NCI-H1930 (cell line): ENCODE results near the gene CREB5.
A peak's percentile ranks its signal among the peaks of the same experiment; 100 is the strongest.

ENCODE experiments used
- DNase-seq, 2 experiments: peaks; one replicate each; lab custom pipeline; 2025; lab: John Stamatoyannopoulos, UW

The CREB5 gene

DNA sequence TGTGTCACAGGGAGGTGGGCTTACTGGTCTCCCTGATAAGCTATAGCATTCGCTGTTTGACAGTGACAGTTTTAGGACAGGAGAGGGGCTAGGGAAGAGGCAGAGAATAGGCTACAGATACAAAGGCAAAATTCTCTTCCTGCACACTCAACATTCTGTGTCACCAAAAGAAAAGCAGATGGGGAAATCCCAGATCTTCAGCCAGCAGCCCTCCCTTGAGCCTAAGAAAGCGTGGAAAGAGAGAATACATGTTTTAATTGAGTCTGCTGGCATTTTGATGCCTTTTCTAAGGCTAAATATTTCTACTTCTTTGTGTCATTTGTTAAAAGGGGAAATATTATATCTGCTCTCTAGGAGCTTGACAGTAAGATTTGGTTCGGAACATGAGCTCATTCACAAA is 298.8 kb downstream of the CREB5 start:
- DNase-seq: no peak

DNA sequence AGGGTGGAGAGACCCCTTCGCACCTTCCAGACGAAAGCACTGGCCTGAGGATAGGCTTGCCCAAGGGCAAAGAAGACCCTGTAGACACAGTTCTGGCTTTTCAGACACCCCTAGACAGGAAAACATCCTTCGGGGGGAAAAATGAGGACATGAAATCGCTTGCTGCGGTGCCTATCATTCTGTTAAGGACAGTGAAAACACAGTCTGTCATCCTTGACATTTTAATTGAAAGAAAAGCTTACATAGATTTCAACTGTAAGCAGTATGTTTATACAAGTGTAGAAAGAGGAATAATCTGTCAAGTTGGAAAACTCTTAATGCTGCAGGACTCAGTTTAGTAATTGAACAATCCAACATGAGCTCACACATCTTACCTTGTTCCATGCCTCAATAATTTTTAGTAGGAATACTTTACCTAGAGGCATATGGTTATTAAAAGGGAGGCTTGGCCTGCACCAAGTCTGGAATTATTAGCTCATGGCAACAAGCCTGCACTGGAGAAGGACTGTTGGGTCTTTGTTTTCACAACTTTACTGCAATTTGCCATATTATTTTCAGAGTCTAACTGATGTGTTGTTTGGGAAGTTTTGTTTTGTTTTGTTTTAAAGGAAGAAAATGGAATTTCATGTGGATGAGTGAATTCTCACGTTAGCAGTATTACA is 302.3 kb downstream of the CREB5 start:
- no peak for DNase-seq

DNA sequence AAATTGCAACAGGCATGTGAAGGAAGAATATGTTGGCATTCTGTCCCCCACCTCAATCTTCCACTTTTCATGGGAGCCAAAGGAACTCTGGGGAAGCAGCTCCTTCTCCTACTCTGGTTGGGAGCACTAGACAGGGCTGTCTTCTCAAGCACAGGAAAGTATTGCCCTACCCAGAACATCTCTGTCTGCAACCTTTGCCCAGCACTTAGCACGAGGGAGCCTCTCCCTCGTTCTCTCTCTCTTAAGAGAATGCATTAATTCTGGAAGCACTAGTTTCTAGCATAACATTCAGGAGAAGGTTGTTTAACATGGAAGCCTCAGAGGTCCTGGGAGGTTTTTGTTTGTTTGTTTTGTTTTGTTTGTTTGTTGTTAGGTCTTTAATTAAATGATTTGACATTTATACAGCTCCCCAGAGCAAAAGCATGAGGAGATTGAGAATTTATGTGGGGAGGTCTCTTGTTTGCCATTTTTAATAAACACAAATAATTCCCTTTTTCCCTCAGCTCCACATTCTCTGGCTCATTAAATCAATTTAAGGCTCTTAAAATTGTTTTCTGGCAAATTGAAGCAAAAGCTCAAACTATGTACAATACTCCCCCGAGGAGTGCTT is 305.2 kb downstream of the CREB5 start:
- DNase-seq: no peak

DNA sequence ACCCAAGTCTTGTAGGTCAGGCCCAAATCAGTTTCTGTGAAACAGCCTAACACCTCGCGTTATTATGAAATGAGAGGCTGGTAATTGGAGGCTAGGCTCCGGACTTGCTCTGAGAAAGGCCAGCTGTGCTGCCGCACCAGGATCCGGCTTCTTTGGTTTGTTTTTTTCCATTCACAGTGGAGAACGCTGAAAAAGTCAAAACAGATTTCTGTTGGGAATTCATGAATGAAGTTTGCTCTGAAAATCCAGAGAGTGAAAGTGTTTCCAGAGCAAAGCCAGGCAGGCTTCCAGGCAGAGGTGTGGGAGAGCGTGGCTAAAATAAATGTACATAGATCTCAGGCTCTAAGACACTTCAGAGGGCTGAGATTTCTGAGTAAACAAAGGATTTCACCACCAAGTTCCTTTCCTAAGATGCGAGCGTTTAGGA is 305.8 kb downstream of the CREB5 start:
- no peak for DNase-seq

DNA sequence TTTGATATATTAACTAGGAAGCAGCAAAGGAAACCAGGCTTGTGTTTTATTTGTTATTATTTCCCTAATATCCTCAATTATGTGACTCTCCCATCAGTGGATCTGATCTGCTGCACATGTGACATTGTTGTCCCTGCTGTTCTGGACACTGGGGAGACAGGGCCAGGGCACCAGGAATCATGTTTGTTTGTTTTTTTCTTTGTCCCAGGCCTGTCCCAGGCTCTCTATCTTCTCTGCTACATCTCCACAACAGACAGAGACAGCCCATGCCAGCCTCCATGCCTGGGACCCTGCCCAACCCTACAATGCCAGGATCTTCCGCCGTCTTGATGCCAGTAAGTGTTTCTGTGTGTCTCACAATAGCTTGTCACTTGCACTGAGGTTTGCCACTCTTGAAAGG is 306.2 kb downstream of the CREB5 start:
- DNase-seq: no peak

DNA sequence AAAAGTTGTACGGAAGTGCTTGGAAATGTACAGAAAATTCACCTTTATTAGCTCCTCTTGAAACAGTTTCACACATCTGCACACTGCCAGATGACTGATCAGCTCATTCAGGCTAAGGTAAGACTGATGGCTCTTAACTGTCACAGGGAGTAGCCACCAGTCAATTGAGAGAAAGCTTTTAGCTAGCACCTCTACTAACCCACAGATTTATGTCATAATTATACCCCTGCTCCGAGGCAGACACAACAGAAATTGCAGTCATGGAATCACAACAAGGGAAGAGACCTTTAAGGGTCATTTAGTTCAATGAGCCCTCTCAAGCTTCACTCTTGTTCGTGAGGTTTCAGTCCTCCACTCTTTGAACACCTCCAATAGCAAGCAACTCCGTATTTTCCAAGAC is 310.4 kb downstream of the CREB5 start:
- DNase-seq: no peak

DNA sequence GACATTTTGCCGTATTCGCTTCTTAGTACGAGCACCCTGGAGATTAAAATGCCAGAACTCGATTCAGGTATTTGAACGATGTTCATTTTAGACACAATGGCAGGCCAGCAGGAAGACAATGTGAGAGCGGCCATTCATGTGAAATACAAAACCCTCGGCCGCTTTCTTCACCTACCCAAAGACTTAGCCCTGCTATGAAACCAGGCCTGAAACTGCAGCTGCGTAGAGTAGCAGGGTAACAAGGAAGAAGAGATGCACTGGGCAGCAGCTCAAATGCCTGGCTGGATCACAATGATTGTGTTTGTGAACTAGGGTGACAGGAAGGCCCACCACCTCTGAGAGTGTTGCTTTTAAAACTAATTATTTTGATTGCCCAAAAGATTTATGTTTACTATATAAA is 311.0 kb downstream of the CREB5 start:
- peak in 1 of 2 experiments; percentile 17 for DNase-seq

DNA sequence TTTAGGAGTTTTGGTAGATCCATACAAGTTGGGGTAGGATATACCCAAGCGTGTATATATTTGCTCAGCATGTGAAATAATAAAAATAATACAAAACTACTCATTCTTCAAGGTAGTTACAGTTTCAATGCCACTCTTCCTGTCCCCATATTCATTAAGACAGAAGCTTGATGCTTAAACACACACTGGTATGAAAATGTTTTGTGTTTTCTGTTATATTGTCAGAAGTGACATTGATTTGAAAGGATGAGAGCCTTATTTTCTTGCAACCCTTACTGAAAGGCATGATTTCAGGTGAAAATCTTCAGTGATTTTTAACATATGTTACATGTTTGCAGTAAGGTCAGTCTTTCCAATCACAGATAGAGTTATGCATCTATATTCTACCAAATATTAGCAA is 312.2 kb downstream of the CREB5 start:
- DNase-seq: no peak

DNA sequence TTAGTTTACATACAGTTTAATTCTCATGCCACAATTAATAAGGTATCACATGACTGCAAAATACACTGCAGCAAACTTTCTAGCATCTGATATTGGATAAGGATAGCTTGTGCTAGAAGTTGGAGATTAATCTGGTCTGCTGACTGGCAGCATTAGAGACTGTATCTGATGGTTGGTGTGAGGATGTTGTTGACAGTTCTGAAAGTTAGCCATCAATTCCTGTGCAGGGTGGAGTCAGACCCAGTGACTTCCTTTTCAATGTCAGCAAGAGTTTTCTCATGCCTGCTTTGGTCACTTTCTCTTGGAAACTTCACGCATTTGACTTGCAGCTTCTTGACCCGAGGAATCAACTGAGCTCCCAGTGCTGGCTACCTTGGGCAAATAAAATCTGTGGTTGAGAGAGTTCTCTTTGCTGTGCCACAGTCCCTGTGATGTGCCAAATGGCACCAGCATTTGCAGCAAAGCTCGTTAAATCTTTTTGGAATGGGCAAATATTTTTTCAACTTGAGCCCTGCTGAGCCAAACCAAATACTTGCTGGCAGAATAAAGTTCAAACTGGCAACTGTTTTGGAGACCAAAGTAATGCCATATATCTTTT is 312.8 kb downstream of the CREB5 start:
- no peak for DNase-seq

DNA sequence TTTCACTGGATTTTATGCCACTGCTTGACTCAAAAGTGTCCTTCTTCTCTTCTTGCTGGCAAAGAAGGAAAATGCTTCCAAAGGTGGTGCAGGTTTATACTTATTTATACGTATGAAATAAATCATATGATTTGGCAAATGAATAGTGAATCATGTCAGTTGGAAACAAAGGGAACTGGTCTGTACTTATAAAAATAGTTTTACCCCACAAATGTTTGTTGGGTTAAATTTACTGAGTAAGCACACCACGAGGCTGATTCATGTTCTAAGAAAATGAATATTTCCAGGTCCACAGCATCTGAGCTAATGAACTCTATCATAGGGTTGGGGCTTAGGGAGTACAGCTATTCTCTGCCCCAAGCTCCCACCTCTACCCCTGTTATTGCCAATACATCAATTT is 313.6 kb downstream of the CREB5 start:
- no peak for DNase-seq

DNA sequence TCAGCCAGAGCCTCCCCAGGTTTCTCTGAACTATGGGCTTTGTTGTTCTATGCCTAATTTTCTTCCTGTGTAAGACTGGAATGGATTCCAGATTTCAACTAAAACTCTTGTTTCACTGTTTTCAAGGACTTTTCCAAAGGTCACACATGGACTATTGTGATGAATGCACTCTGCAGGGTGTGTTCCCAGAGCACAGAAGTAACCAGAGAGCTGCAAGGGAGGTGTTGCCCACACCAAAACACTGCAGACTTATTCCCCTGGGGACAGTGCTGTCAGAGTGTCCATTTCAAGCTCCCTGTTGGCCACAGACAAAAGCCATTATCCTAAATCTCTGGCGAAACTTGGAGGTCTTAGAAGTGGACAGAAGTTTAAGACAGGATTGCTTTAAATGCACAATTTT is 314.2 kb downstream of the CREB5 start:
- no peak for DNase-seq

DNA sequence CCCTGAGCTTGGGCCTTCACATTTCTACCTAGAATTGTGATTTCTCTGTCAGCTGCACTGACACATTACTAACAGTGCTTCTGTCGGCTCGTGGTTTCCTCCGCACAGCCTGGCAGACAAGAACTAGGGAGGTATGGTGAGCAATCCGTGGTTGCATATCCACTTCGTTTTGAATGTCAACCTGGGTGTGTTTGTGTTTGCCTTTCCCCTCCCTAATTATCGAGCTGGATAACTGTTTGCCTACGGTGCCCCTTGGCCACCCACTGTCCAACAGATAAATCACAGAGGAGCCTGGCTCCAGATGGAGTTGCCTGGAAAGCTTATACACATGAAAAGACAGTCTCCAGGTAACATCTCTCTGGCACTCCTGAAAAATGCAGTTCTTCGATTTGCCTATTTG is 317.0 kb downstream of the CREB5 start:
- no peak for DNase-seq

DNA sequence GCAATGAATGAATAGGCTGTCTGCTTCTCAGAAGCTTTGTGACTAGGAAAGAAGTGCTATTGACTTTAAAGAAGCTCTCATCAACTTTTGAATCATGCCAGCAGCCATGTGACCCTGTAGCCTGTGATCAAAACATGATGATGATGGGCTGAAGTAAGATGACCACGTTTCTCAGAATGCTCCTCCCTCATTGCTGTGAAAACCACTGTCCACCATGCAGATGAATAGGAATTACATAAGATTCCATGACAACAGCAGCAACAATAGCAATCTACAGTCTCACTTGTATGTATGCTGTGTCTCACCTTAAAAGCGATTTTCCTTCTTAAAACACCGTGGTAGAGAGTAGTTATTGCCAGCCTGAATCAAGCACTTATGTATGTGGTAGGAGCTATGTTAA is 317.4 kb downstream of the CREB5 start:
- no peak for DNase-seq

DNA sequence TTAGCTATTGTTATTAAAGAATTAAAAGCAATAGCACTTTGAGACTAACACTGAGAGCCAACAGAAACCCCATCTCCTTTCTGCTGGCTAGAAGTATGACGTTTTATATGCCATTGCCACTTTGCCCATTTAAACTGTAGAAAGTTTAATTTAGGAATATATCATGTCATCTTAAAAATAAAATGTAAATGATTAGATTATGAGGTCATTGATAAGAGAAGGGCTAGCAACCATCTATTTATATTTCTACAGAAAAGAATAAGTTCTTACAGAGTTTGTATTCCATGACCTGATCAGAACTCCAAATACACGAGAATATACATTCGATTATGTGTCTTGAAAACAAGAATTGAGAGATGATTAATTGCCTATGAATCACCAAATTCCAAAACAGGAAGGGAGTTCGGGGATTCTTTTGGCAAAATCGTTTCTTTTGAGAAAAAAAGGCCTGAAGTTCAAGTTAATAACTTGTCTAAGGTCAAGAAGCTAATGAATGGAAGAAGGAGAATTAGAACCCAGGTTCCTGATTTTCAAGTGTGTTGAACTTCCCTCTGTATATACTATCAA is 318.9 kb downstream of the CREB5 start:
- DNase-seq: no peak

DNA sequence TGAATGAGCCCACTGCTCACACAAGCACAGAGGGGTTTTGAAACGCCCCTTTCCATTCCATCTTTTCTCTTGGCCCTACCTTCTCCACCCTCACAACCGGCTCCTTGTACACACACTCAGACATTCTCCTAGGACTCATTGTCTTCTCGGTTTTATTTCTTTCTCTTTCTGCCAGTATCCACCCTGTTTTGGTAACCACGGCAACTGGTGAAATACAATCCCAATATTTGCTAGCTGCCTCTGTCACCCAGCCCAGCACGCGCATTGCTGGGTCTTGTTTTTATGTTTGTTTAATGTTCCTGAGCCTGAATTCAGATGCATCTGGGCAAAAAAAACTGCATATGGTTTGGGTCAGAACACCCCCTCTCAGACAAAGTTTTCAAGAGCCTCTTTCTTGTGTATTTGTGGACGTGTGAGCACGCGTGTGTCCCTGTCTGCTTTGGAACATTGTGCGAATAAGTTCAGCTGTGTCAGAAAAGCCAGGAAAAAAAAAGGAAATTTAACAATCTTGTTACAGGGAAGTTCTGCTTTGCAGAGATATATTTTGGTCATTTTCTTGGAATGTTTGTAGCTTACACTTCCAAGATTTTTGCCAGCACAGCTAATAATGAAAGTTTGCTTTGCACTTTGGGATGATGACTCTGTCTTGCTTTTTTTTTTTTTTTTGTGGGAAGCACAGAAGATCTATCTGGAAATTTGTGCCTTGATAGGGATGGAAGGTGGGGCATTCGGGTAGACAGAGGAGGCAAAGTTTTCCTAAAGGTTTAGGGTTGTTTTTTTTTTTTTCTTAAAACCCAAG is 320.0 kb downstream of the CREB5 start:
- DNase-seq: no peak

DNA sequence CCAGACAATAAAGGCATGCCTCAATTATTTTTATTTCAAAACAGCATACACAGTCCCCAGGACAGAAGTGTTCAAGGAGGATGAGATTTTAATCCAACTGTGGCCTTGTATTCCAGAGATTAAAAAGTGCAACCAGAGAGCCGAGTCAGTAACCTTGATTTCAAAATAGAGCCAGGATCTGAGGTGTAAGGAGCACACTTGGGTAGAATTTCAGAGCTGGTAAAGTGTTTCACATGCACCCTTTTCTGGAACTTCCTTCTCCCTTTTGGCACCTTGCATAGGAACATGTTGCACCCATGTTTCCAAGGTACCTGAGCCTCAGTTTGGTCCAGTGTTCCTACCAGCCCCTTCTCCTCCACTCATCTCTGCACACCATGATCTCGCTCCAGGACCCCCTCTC is 320.7 kb downstream of the CREB5 start:
- DNase-seq: no peak

DNA sequence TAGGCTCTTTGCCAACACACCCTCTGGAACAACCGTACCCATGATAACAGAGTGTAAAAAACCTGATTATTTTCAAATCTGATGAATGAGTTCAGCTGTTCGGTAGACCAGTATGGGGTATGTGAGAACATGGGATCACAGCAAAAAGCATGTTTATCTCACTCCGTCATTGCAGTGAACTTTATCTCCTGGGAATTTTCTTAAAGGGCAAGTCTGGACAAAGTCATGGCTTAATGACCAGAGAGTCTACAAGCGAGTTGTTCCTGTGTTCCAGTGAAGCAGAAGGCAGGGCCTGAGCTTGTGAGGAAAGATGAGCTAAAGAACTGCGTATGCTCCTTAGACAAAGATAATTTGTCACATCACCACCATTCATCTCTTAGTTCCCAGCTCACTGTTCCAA is 326.1 kb downstream of the CREB5 start:
- DNase-seq: no peak

DNA sequence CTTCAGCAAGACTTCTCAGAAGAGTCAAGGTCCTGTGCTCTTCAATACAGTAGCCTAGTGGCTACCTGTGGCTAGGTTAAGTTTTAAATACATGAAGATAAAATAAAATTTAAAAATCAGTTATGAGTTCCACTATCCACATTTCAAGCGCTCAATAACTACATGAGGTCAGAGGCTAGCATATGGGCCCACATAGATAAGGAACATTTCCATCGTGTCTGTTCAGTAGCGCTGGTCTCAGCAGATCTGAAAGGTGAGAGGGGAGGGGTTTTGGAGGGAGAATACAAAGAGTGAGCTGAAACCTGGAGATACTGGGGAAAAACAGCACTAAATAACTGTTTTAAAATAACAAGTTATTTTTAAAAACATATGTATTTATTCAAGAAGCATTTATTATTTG is 326.8 kb downstream of the CREB5 start:
- DNase-seq: no peak

DNA sequence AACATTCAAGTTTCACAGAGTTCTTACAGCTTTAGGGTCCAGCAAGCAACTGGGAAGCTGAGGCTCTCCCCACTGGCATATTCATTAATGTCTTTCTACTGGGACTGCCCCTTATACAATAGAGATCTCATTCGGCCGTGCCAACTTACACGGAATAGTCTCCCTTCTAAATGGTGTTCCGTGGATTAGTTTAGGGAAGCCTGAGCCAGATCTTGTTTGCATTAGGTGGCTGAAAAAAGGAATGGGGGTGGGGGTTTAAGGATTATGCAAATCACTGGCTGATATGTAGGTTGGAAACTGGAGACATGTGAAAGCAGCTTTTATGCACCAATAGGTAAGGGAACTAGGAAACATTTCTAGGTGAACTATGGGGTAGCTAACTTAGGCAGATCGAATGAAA is 327.5 kb downstream of the CREB5 start:
- no peak for DNase-seq

DNA sequence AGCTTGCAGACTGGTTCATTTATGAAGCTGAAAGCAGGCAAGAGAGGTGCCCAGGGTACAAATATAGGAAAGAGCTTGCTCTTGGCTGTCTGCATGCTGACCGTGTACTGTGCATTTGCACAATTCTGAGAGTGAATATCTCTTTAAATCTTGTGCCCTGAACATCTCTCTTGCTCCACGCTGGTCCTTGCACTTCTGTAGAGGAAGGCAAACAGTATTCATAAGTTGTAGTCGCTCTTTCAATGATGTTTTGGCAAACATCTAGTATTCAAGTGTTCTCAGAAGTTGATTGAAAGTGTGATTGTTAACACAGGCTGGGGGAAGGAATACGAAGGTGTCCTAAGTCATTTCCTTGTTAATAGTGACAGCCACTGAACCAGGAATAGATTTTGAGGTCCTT is 332.6 kb downstream of the CREB5 start:
- DNase-seq: no peak

DNA sequence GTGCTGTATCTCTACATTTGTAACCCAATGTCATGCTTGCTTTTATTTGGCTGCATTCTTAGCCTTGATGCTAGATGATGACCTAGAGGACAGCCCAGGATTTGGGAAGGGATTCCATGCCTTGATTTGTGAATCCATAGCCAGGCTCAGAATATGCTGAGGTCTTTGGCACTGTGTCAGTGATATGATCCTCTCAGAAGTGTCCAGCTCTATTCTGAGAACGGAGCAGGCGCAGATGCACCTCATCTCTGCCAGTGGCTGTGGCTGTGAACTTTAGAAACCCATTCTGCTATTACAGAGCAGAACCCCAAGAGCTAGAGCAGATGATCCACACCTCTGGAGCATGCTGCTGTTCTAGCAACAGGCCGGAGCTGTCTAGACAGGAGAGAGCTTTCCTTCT is 333.0 kb downstream of the CREB5 start:
- no peak for DNase-seq

DNA sequence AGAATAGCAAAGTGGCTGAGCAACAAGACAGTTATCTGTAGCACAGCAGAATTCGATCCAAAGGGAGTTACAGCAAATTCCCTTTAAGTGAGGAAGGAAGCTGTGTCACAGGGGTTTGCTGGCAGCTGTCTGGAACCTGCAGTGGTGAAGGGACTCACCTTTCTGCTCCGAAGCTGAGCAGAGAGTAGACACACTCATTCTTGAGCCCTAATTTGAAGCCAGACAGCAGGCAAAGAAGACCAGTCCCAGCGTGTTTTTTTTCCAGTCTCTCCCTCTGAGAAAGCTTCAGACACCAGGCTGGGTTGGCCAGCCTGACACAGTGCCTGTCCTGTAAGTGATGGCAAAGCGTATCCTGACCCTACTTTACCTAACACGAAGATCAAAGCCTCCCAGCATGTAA is 335.1 kb downstream of the CREB5 start:
- DNase-seq: no peak

DNA sequence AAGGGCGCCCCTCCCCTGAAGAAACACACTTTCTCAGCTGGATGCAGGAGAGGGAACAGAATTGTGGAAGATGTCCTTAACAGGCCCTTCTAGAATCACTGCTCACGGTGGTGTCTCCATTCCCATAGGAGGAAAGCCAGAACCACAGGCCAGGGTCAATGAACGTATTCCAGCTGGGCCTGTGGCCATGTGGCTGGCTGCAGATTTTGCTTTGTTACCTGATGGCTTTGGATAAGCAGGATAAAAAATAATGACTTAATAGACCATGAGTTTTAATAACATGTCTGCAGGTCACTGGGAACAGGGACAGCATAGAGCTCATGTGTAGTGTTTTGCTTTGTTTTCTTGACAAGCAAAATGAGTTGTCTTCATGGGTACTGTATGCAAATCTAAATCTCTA is 335.5 kb downstream of the CREB5 start:
- no peak for DNase-seq
